Measurements from ENCODE around the gene SLC48A1.
A peak's percentile ranks its signal among the peaks of the same experiment; 100 is the strongest.

The SLC48A1 gene

GRCh38 chr12:47744778-47745436, 28.1 kb upstream of the SLC48A1 start:
- no peak overlapping the region for H3K9ac ChIP-seq (ENCODE audit: low read length)
- no peaks in the 10 kb centered on the region for H3K9me3 ChIP-seq (ENCODE audit: insufficient read depth, low read length)
- H3K4me1 ChIP-seq (ENCODE audit: low read length): peaks cover 34% of the 10 kb centered on the region
- H3K79me2 ChIP-seq (ENCODE audit: low read length): no peaks in the 10 kb centered on the region
- H4K20me1 ChIP-seq (ENCODE audit: insufficient read depth, low read length): no peaks in the 10 kb centered on the region
- no peak for TF ChIP-seq CTCF (IDR thresholded peaks at IDR 0.05; ENCODE audit: low read depth, low read length)
- no peak for TF ChIP-seq EZH2phosphoT487 (IDR thresholded peaks at IDR 0.05; ENCODE audit: low read depth)
- no peaks in the 10 kb centered on the region for H3K36me3 ChIP-seq (replicated peaks; ENCODE audit: low read depth, low read length)
- no peak overlapping the region for H3K4me3 ChIP-seq (ENCODE audit: low read length)
- H3K4me2 ChIP-seq (ENCODE audit: low read length): no peak overlapping the region
- H3K27me3 ChIP-seq (ENCODE audit: low read depth, low read length): peaks cover 31% of the 10 kb centered on the region
- no peak overlapping the region for H3K27ac ChIP-seq (ENCODE audit: low read length)
- no peak overlapping the region for H2AFZ ChIP-seq (ENCODE audit: low read depth, low read length)

- peaks cover 31% of the 10 kb centered on the region for H3K27me3 ChIP-seq (ENCODE audit: low read depth, low read length)
- no peaks in the 10 kb centered on the region for H3K36me3 ChIP-seq (replicated peaks; ENCODE audit: low read depth, low read length)
- H4K20me1 ChIP-seq (ENCODE audit: insufficient read depth, low read length): no peaks in the 10 kb centered on the region
- H3K27ac ChIP-seq (ENCODE audit: low read length): no peak overlapping the region
- H3K79me2 ChIP-seq (ENCODE audit: low read length): no peaks in the 10 kb centered on the region
- no peaks in the 10 kb centered on the region for H3K9me3 ChIP-seq (ENCODE audit: insufficient read depth, low read length)
- H3K4me1 ChIP-seq (ENCODE audit: low read length): peaks cover 27% of the 10 kb centered on the region
- H3K4me2 ChIP-seq (ENCODE audit: low read length): no peak overlapping the region
- H2AFZ ChIP-seq (ENCODE audit: low read depth, low read length): no peak overlapping the region
- TF ChIP-seq CTCF (IDR thresholded peaks at IDR 0.05; ENCODE audit: low read depth, low read length): no peak
- no peak for TF ChIP-seq EZH2phosphoT487 (IDR thresholded peaks at IDR 0.05; ENCODE audit: low read depth)
- H3K4me3 ChIP-seq (ENCODE audit: low read length): no peak overlapping the region
- no peak overlapping the region for H3K9ac ChIP-seq (ENCODE audit: low read length)
These were observed 27.5 kb upstream of the SLC48A1 start for GRCh38 chr12:47745485-47746041.

GRCh38 chr12:47746073-47746472, 27.0 kb upstream of the SLC48A1 start:
- no peak overlapping the region for H3K9ac ChIP-seq (ENCODE audit: low read length)
- no peaks in the 10 kb centered on the region for H3K9me3 ChIP-seq (ENCODE audit: insufficient read depth, low read length)
- H3K27me3 ChIP-seq (ENCODE audit: low read depth, low read length): peaks cover 31% of the 10 kb centered on the region
- H2AFZ ChIP-seq (ENCODE audit: low read depth, low read length): no peak overlapping the region
- no peaks in the 10 kb centered on the region for H3K79me2 ChIP-seq (ENCODE audit: low read length)
- no peak overlapping the region for H3K27ac ChIP-seq (ENCODE audit: low read length)
- TF ChIP-seq EZH2phosphoT487 (IDR thresholded peaks at IDR 0.05; ENCODE audit: low read depth) (no peak), CTCF (IDR thresholded peaks at IDR 0.05; ENCODE audit: low read depth, low read length) (no peak)
- no peak overlapping the region for H3K4me2 ChIP-seq (ENCODE audit: low read length)
- H3K4me1 ChIP-seq (ENCODE audit: low read length): peaks cover 24% of the 10 kb centered on the region
- no peaks in the 10 kb centered on the region for H4K20me1 ChIP-seq (ENCODE audit: insufficient read depth, low read length)
- no peak overlapping the region for H3K4me3 ChIP-seq (ENCODE audit: low read length)
- no peaks in the 10 kb centered on the region for H3K36me3 ChIP-seq (replicated peaks; ENCODE audit: low read depth, low read length)

GRCh38 chr12:47746523-47746922, 26.5 kb upstream of the SLC48A1 start:
- H3K36me3 ChIP-seq (replicated peaks; ENCODE audit: low read depth, low read length): no peaks in the 10 kb centered on the region
- TF ChIP-seq EZH2phosphoT487 (IDR thresholded peaks at IDR 0.05; ENCODE audit: low read depth): no peak
- TF ChIP-seq CTCF (IDR thresholded peaks at IDR 0.05; ENCODE audit: low read depth, low read length): no peak
- H3K9ac ChIP-seq (ENCODE audit: low read length): no peak overlapping the region
- peak overlapping the region; percentile 62 for H3K4me2 ChIP-seq (ENCODE audit: low read length)
- H3K9me3 ChIP-seq (ENCODE audit: insufficient read depth, low read length): no peaks in the 10 kb centered on the region
- H2AFZ ChIP-seq (ENCODE audit: low read depth, low read length): no peak overlapping the region
- no peaks in the 10 kb centered on the region for H3K79me2 ChIP-seq (ENCODE audit: low read length)
- peak overlapping the region; percentile 11; the same call in 1 of the 2 replicates for H3K4me3 ChIP-seq (ENCODE audit: low read length)
- no peak overlapping the region for H3K27ac ChIP-seq (ENCODE audit: low read length)
- no peaks in the 10 kb centered on the region for H4K20me1 ChIP-seq (ENCODE audit: insufficient read depth, low read length)
- H3K4me1 ChIP-seq (ENCODE audit: low read length): peaks cover 24% of the 10 kb centered on the region
- H3K27me3 ChIP-seq (ENCODE audit: low read depth, low read length): peaks cover 31% of the 10 kb centered on the region
